Epithelial cell of esophagus (primary cell): Measurements from ENCODE around the gene EPS15.
"Not testable (repeated sequence)": the region's sequence is repeated elsewhere in the genome, so short reads cannot be mapped to it uniquely, and the experiment has no call there.

Source experiments
- DNase-seq: peaks from one replicate; pipeline ENCODE4 v3.0.0; 2010; ENCODE audit warnings: low read depth
- H3K4me3 ChIP-seq: 2 replicates; pipeline ENCODE4 v1.5.1; 2011; ENCODE audit warnings: mild to moderate bottlenecking, low read length, control low read depth
- CTCF ChIP-seq: IDR thresholded peaks from 2 replicates; pipeline ENCODE4 v1.5.1; 2011; ENCODE audit warnings: low read depth, mild to moderate bottlenecking, low read length, control low read depth, inconsistent platforms; ENCODE audit not compliant: insufficient read depth; ENCODE audit errors: missing control alignments

Gene EPS15

GRCh38 chr1:51420867-51421627 is 98.0 kb downstream of the EPS15 start:
- H3K4me3 ChIP-seq: no peak overlapping the region
- no peak for TF ChIP-seq CTCF
- no peak for DNase-seq

GRCh38 chr1:51418384-51418959 is 100.6 kb downstream of the EPS15 start:
- H3K4me3 ChIP-seq: no peak overlapping the region
- no peak for DNase-seq
- no peak for TF ChIP-seq CTCF

GRCh38 chr1:51417496-51418383 is 101.3 kb downstream of the EPS15 start:
- TF ChIP-seq CTCF: no peak
- DNase-seq: no peak
- no peak overlapping the region for H3K4me3 ChIP-seq

- DNase-seq: no peak
- no peak overlapping the region for H3K4me3 ChIP-seq
- TF ChIP-seq CTCF: no peak
Observed at GRCh38 chr1:51416910-51417309, 102.2 kb downstream of the EPS15 start.

- H3K4me3 ChIP-seq: no peak overlapping the region
- no peak for TF ChIP-seq CTCF
- no peak for DNase-seq
Observed at GRCh38 chr1:51415963-51416362, 103.1 kb downstream of the EPS15 start.

GRCh38 chr1:51414811-51415210 is 104.3 kb downstream of the EPS15 start:
- TF ChIP-seq CTCF: no peak
- no peak for DNase-seq
- no peak overlapping the region for H3K4me3 ChIP-seq

- not testable (repeated sequence) for H3K4me3 ChIP-seq
Observed at GRCh38 chr1:51411820-51412219, 107.2 kb downstream of the EPS15 start.

More at GRCh38 chr1:51411820-51412219, 107.2 kb downstream of the EPS15 start:
- DNase-seq: not testable (repeated sequence)
